Thoracic aorta (tissue), 2 donors: ENCODE measurements around the gene CPB2. TPM values are rescaled to one million over a fixed set of nuclear protein-coding genes. Genes with fewer than 3 reads are reported as not detected.

Experiments used
- ATAC-seq: fragments of 150-250 bp; one replicate; pipeline ENCODE4 v1.8.0; 2017; ENCODE audit warnings: low read depth; ENCODE audit not compliant: insufficient number of reproducible peaks, low FRiP score
- DNase-seq: peaks from one replicate; pipeline ENCODE4 v3.0.0-alpha.2; 2020; ENCODE audit warnings: low spot score
- H3K27ac ChIP-seq, 2 donors: fragments of 200-600 bp; sonication (generic); 1 replicate in 1 of 2; 2 replicates in 1 of 2; pipeline ENCODE4 v1.5.1; 2016; ENCODE audit warnings: mild to moderate bottlenecking in 2 of 2, moderate library complexity in 2 of 2
- H3K27me3 ChIP-seq: fragments of 200-600 bp; sonication (generic); replicated peaks from 2 replicates; pipeline ENCODE4 v1.6.0; 2016; ENCODE audit warnings: mild to moderate bottlenecking; ENCODE audit not compliant: insufficient read depth
- H3K36me3 ChIP-seq: fragments of 200-600 bp; sonication (generic); one replicate; pipeline ENCODE4 v1.5.1; 2016
- H3K4me1 ChIP-seq, 2 donors: fragments of 200-600 bp; sonication (generic); 1 replicate in 1 of 2; 2 replicates in 1 of 2; pipeline versions ENCODE4 v1.5.1 to v1.6.0; 2016; ENCODE audit warnings: low read depth in 2 of 2, mild to moderate bottlenecking in 1 of 2; ENCODE audit not compliant: control insufficient read depth in 1 of 2
- H3K4me3 ChIP-seq: fragments of 200-600 bp; sonication (generic); 2 replicates; pipeline ENCODE4 v1.5.1; 2016; ENCODE audit warnings: mild to moderate bottlenecking
- H3K9me3 ChIP-seq: fragments of 200-600 bp; sonication (generic); 2 replicates; pipeline ENCODE4 v1.5.1; 2016
- CTCF ChIP-seq: fragments of 200-600 bp; sonication (generic); IDR thresholded peaks from one replicate; pipeline ENCODE4 v1.5.1; 2019; ENCODE audit warnings: antibody characterized with exemption
- total RNA-seq, 2 donors: library from RNA; depleted of rRNA; stranded (reverse); fragments of >200 nt; gene quantifications; one replicate each; pipeline versions ENCODE4 v1.1.0 to v1.2.3, GENCODE V29; 2016

The CPB2 gene
- total RNA-seq, 2 donors from 2014 or later: not detected

- Histone ChIP-seq H3K27ac (no peak overlapping the region), H3K4me1 (no peaks in the 10 kb centered on the region), H3K4me3 (no peak overlapping the region), H3K36me3 (peaks cover 8% of the 10 kb centered on the region), H3K27me3 (no peaks in the 10 kb centered on the region), H3K9me3 (no peaks in the 10 kb centered on the region)
- no peak for DNase-seq
- no peak for ATAC-seq
- TF ChIP-seq CTCF: no peak
Measured at GRCh38 chr13:46004491-46004890, 100.3 kb downstream of the CPB2 start.

Other genes starting within 250 kb of the CPB2 start
- 10 to 100 TPM; 21.8 to 39.5 TPM for gene ZC3H13, start 52.3 kb downstream of the CPB2 start, total RNA-seq
- 10 to 100 TPM; 61.7 to 66.3 TPM for gene LCP1, start 77.1 kb upstream of the CPB2 start, total RNA-seq
- gene LRRC63, start 106.9 kb upstream of the CPB2 start, total RNA-seq: 1 to 10 TPM in 1 of 2 donors, not detected in 1; 3.6 TPM